H1 (cell line): ENCODE data around the gene HBA2.

Experiments used
- EZH2 ChIP-seq: fragments of 200-600 bp; sonication (generic); IDR thresholded peaks from 2 replicates; pipeline ENCODE4 v1.7.1; 2012; ENCODE audit warnings: low read depth, mild to moderate bottlenecking, moderate library complexity, low read length, inconsistent platforms; ENCODE audit not compliant: severe bottlenecking
- POLR2A ChIP-seq, 2 experiments: IDR thresholded peaks; 1 replicate in 1 of 2; 2 replicates in 1 of 2; pipeline ENCODE4 v1.6.1; 2011; ENCODE audit warnings: low read depth in 2 of 2, low read length in 2 of 2, mild to moderate bottlenecking in 2 of 2; ENCODE audit errors: control extremely low read depth in 1 of 2

DNA sequence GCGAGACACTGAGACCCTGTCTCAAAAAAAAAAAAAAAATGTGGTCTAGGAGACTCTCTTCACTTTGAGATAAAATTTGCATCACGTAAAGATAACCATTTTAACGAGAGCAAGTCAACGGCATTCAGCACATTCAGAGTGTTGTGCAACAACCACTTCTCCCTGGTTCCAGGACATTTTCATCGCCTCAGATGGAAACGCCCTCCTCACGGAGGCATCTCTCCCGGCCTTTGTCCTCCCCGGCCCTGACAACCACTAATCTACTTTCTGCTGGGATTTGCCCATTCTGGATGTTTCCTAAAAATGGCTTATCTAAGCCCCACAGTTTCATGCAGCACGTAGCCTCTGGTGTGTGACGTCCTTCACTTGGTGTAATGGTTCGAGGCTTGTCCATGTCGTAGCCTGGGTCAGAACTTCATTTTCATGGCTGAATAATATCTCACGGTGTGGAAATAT, 27.9 kb upstream of the HBA2 start:
- TF ChIP-seq POLR2A (IDR thresholded peaks at IDR 0.05; ENCODE audit: control extremely low read depth in 1 of 2, low read depth in 2 of 2, low read length in 2 of 2): no peak
- no peak for TF ChIP-seq EZH2
